HEK293 (cell line): ENCODE data around the gene NPW.

Experiments used
- CTCF ChIA-PET: fragments of 350-600 bp; formaldehyde crosslinking; extraction: SDS; loops from one replicate; lab custom pipeline; 2021; ENCODE audit warnings: antibody characterized with exemption; lab: Yijun Ruan, JAX
- POLR2A ChIA-PET: fragments of 300-600 bp; formaldehyde crosslinking; extraction: SDS; loops from one replicate; lab custom pipeline; 2020; ENCODE audit warnings: antibody characterized with exemption, inconsistent platforms; lab: Yijun Ruan, JAX
- H3K27ac ChIP-seq: fragments of 200-500 bp; sonication (Bioruptor generic); 2 replicates; pipeline ENCODE4 v1.5.1; 2014; ENCODE audit warnings: low read depth, low read length, control low read depth, inconsistent platforms; ENCODE audit errors: extremely low read depth
- H3K36me3 ChIP-seq, 2 experiments: fragments of 200-500 bp in 1 of 2; sonication (Bioruptor generic) in 1 of 2; 1 replicate in 1 of 2; 2 replicates in 1 of 2; pipeline ENCODE4 v1.5.1; 2014 to 2017; ENCODE audit warnings: inconsistent platforms in 2 of 2, low read length in 2 of 2; ENCODE audit not compliant: control insufficient read depth in 2 of 2, insufficient read depth in 1 of 2
- H3K4me1 ChIP-seq: fragments of 200-500 bp; sonication (Bioruptor generic); 2 replicates; pipeline ENCODE4 v1.5.1; 2014; ENCODE audit warnings: mild to moderate bottlenecking, low read length, inconsistent platforms; ENCODE audit not compliant: control insufficient read depth, insufficient read depth
- H3K4me3 ChIP-seq: 2 replicates; pipeline ENCODE4 v1.5.1; 2011; ENCODE audit warnings: low read depth, mild to moderate bottlenecking, control low read depth, low read length, moderate library complexity
- H3K9me3 ChIP-seq: fragments of 200-500 bp; sonication (Bioruptor generic); 2 replicates; pipeline ENCODE4 v1.5.1; 2014; ENCODE audit warnings: low read depth, low read length, inconsistent platforms; ENCODE audit not compliant: control insufficient read depth, insufficient read depth
- BCL11B ChIP-seq: fragments of 450-650 bp; formaldehyde crosslinking; IDR thresholded peaks from 2 replicates; pipeline ENCODE4 v1.5.1; 2016; ENCODE audit warnings: low read depth, missing biosample characterization, missing genetic modification characterization
- GLI4 ChIP-seq: fragments of 450-650 bp; formaldehyde crosslinking; IDR thresholded peaks from 2 replicates; pipeline ENCODE4 v1.5.1; 2016; ENCODE audit warnings: missing biosample characterization, missing genetic modification characterization
- GLIS1 ChIP-seq: fragments of 450-650 bp; formaldehyde crosslinking; IDR thresholded peaks from 2 replicates; pipeline ENCODE4 v1.5.1; 2016; ENCODE audit warnings: missing biosample characterization, missing genetic modification characterization
- KLF8 ChIP-seq: fragments of 450-650 bp; formaldehyde crosslinking; IDR thresholded peaks from 2 replicates; pipeline ENCODE4 v1.5.1; 2016; ENCODE audit warnings: missing biosample characterization, missing genetic modification characterization
- SCRT2 ChIP-seq: fragments of 450-650 bp; formaldehyde crosslinking; IDR thresholded peaks from 2 replicates; pipeline ENCODE4 v1.5.1; 2016; ENCODE audit warnings: missing biosample characterization, missing genetic modification characterization
- SP3 ChIP-seq: fragments of 450-650 bp; formaldehyde crosslinking; IDR thresholded peaks from 2 replicates; pipeline ENCODE4 v1.5.1; 2016; ENCODE audit warnings: missing biosample characterization, missing genetic modification characterization
- SP7 ChIP-seq: fragments of 450-650 bp; formaldehyde crosslinking; IDR thresholded peaks from 2 replicates; pipeline ENCODE4 v1.5.1; 2016; ENCODE audit warnings: missing biosample characterization, missing genetic modification characterization
- TCF7L2 ChIP-seq: IDR thresholded peaks from 2 replicates; pipeline ENCODE4 v1.6.1; 2011; ENCODE audit warnings: low read depth, mild to moderate bottlenecking, inconsistent platforms, low read length, moderate library complexity, borderline replicate concordance
- ZNF184 ChIP-seq: fragments of 450-650 bp; IDR thresholded peaks from 2 replicates; pipeline ENCODE4 v1.5.1; 2018; ENCODE audit warnings: missing biosample characterization, mild to moderate bottlenecking, missing genetic modification characterization
- ZNF350 ChIP-seq: fragments of 450-650 bp; formaldehyde crosslinking; IDR thresholded peaks from 2 replicates; pipeline ENCODE4 v1.5.0; 2017; ENCODE audit warnings: missing biosample characterization, mild to moderate bottlenecking, missing genetic modification characterization
- ZNF660 ChIP-seq: fragments of 450-650 bp; IDR thresholded peaks from 2 replicates; pipeline ENCODE4 v1.5.1; 2018; ENCODE audit warnings: missing biosample characterization, mild to moderate bottlenecking, missing genetic modification characterization
- ZNF830 ChIP-seq: fragments of 450-650 bp; IDR thresholded peaks from 2 replicates; pipeline ENCODE4 v1.5.0; 2018; ENCODE audit warnings: missing biosample characterization, missing genetic modification characterization, low read depth, mild to moderate bottlenecking, moderate library complexity
- TF ChIP-seq, protein P1 (sequence below): fragments of 450-650 bp; formaldehyde crosslinking; IDR thresholded peaks from 2 replicates; pipeline ENCODE4 v1.5.1; 2016; ENCODE audit warnings: missing biosample characterization, missing genetic modification characterization, borderline replicate concordance
- TF ChIP-seq, protein P2 (sequence below): fragments of 450-650 bp; formaldehyde crosslinking; IDR thresholded peaks from 2 replicates; pipeline ENCODE4 v1.5.1; 2017; ENCODE audit warnings: missing biosample characterization, missing genetic modification characterization
- TF ChIP-seq, protein P3 (sequence below): fragments of 450-650 bp; formaldehyde crosslinking; IDR thresholded peaks from 2 replicates; pipeline ENCODE4 v1.5.1; 2016; ENCODE audit warnings: missing biosample characterization, missing genetic modification characterization
- TF ChIP-seq, protein P4 (sequence below): sonication (generic); formaldehyde crosslinking; IDR thresholded peaks from 2 replicates; pipeline ENCODE4 v1.8.1; 2022; ENCODE audit warnings: mild to moderate bottlenecking, moderate library complexity, missing genetic modification reagents
- TF ChIP-seq, protein P5 (sequence below): fragments of 450-650 bp; formaldehyde crosslinking; IDR thresholded peaks from 2 replicates; pipeline ENCODE4 v1.5.0; 2017; ENCODE audit warnings: missing biosample characterization, missing genetic modification characterization, borderline replicate concordance
- TF ChIP-seq, protein P6 (sequence below): fragments of 450-650 bp; formaldehyde crosslinking; IDR thresholded peaks from 2 replicates; pipeline ENCODE4 v1.5.1; 2016; ENCODE audit warnings: missing biosample characterization, missing genetic modification characterization
- TF ChIP-seq, protein P7 (sequence below): fragments of 450-650 bp; IDR thresholded peaks from 2 replicates; pipeline ENCODE4 v1.5.1; 2018; ENCODE audit warnings: missing biosample characterization, missing genetic modification characterization

The NPW gene

DNA sequence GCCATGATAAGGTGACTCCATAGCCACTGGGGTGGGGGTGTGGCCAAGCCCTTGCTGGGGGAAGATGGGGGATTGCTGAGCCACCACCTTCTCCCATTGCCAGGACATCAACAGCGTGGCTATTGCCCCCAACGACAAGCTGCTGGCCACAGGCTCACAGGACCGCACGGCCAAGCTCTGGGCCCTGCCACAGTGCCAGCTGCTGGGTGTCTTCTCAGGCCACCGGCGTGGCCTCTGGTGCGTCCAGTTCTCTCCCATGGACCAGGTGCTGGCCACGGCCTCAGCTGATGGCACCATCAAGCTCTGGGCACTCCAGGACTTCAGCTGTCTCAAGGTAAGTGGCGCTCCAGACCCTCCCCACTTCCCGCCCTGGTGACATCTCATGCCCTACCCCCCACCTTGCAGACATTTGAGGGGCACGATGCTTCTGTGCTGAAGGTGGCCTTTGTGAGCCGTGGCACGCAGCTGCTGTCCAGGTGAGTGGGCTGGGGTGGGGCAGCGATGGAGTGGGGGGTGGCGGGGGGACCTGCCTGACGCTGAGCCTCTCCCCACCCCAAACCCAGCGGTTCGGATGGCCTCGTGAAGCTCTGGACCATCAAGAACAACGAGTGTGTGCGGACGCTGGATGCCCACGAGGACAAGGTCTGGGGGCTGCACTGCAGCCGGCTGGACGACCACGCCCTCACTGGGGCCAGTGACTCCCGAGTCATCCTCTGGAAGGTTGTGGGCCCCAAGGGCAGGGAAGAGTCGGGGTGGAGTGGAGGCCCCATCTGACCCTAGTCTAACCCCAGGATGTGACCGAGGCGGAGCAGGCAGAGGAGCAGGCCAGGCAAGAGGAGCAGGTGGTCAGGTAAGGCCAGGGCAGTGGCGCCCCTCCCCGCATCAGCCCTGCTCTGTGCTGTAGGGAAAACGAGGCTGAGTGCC, 42.4 kb upstream of the NPW start:
- H3K36me3 ChIP-seq: peaks cover 0 to 59% of the 10 kb centered on the region in 2 experiments; a peak in 1 of 3 replicates
- TF ChIP-seq, protein P1, sequence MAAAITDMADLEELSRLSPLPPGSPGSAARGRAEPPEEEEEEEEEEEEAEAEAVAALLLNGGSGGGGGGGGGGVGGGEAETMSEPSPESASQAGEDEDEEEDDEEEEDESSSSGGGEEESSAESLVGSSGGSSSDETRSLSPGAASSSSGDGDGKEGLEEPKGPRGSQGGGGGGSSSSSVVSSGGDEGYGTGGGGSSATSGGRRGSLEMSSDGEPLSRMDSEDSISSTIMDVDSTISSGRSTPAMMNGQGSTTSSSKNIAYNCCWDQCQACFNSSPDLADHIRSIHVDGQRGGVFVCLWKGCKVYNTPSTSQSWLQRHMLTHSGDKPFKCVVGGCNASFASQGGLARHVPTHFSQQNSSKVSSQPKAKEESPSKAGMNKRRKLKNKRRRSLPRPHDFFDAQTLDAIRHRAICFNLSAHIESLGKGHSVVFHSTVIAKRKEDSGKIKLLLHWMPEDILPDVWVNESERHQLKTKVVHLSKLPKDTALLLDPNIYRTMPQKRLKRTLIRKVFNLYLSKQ: no peak
- TF ChIP-seq BCL11B (tag by site-specific recombination) (no peak), ZNF184 (tag by site-specific recombination) (no peak), GLIS1 (tag by site-specific recombination) (no peak), ZNF350 (no peak), SP7 (no peak), SP3 (tag by site-specific recombination) (no peak), GLI4 (no peak), ZNF660 (tag by site-specific recombination) (no peak), ZNF830 (no peak), KLF8 (no peak)
- TF ChIP-seq, protein P2, sequence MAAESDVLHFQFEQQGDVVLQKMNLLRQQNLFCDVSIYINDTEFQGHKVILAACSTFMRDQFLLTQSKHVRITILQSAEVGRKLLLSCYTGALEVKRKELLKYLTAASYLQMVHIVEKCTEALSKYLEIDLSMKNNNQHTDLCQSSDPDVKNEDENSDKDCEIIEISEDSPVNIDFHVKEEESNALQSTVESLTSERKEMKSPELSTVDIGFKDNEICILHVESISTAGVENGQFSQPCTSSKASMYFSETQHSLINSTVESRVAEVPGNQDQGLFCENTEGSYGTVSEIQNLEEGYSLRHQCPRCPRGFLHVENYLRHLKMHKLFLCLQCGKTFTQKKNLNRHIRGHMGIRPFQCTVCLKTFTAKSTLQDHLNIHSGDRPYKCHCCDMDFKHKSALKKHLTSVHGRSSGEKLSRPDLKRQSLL (tag by site-specific recombination): no peak
- TF ChIP-seq, protein P3, sequence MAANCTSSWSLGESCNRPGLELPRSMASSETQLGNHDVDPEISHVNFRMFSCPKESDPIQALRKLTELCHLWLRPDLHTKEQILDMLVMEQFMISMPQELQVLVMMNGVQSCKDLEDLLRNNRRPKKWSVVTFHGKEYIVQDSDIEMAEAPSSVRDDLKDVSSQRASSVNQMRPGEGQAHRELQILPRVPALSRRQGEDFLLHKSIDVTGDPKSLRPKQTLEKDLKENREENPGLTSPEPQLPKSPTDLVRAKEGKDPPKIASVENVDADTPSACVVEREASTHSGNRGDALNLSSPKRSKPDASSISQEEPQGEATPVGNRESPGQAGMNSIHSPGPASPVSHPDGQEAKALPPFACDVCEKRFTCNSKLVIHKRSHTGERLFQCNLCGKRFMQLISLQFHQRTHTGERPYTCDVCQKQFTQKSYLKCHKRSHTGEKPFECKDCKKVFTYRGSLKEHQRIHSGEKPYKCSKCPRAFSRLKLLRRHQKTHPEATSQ: no peak
- TF ChIP-seq, protein P4, sequence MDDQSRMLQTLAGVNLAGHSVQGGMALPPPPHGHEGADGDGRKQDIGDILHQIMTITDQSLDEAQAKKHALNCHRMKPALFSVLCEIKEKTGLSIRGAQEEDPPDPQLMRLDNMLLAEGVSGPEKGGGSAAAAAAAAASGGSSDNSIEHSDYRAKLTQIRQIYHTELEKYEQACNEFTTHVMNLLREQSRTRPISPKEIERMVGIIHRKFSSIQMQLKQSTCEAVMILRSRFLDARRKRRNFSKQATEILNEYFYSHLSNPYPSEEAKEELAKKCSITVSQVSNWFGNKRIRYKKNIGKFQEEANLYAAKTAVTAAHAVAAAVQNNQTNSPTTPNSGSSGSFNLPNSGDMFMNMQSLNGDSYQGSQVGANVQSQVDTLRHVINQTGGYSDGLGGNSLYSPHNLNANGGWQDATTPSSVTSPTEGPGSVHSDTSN (CRISPR knock-in tag): no peak
- TF ChIP-seq, all 188 proteins: peak for 0
- no peaks in the 10 kb centered on the region for H3K4me1 ChIP-seq
- POLR2A ChIA-PET: interaction anchor here (0.6 to 10.1 kb wide), 4 partner anchors 12 to 1337 kb away, joined by 3 to 76 read pairs (median 4); partner anchors contain the start of genes RPS2 and TRAF7
- CTCF ChIA-PET: interaction anchor here (0.6 kb wide), 1 partner anchor 164 kb away, joined by 3 read pairs; no protein-coding TSS in a partner anchor
- no peak overlapping the region for H3K27ac ChIP-seq
- H3K9me3 ChIP-seq: no peaks in the 10 kb centered on the region
- no peak overlapping the region for H3K4me3 ChIP-seq

DNA sequence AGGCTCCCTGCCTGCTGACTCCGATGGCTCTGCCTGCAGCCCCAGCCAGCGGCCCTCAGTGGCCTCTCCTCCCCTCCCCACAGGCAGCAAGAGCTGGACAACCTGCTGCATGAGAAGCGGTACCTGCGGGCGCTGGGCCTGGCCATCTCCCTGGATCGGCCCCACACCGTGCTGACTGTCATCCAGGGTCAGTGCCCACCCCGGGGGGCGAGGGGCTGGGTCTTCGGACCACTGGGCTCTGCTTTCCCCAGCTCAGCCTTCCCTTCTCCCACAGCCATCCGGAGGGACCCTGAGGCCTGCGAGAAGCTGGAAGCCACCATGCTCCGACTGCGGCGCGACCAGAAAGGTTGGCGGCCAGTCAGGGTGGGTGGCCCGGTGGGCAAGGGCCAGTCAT, 41.7 kb upstream of the NPW start:
- no peak overlapping the region for H3K27ac ChIP-seq
- ChIA-PET POLR2A (interaction anchor here (0.6 to 10.1 kb wide), 3 partner anchors 13 to 1338 kb away, joined by 4 to 76 read pairs (median 4); partner anchors contain the start of gene RPS2), CTCF (no interaction called here)
- no peaks in the 10 kb centered on the region for H3K9me3 ChIP-seq
- peaks cover 0 to 59% of the 10 kb centered on the region in 2 experiments; a peak in 1 of 3 replicates for H3K36me3 ChIP-seq
- H3K4me1 ChIP-seq: peaks cover under 1% of the 10 kb centered on the region; the same call in 1 of the 2 replicates
- H3K4me3 ChIP-seq: no peak overlapping the region
- TF ChIP-seq SCRT2 (tag by site-specific recombination): no peak
- no peak for TF ChIP-seq TCF7L2
- TF ChIP-seq, protein P5, sequence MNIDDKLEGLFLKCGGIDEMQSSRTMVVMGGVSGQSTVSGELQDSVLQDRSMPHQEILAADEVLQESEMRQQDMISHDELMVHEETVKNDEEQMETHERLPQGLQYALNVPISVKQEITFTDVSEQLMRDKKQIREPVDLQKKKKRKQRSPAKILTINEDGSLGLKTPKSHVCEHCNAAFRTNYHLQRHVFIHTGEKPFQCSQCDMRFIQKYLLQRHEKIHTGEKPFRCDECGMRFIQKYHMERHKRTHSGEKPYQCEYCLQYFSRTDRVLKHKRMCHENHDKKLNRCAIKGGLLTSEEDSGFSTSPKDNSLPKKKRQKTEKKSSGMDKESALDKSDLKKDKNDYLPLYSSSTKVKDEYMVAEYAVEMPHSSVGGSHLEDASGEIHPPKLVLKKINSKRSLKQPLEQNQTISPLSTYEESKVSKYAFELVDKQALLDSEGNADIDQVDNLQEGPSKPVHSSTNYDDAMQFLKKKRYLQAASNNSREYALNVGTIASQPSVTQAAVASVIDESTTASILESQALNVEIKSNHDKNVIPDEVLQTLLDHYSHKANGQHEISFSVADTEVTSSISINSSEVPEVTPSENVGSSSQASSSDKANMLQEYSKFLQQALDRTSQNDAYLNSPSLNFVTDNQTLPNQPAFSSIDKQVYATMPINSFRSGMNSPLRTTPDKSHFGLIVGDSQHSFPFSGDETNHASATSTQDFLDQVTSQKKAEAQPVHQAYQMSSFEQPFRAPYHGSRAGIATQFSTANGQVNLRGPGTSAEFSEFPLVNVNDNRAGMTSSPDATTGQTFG (tag by site-specific recombination): no peak
- TF ChIP-seq, protein P2 (tag by site-specific recombination): no peak
- TF ChIP-seq, protein P6, sequence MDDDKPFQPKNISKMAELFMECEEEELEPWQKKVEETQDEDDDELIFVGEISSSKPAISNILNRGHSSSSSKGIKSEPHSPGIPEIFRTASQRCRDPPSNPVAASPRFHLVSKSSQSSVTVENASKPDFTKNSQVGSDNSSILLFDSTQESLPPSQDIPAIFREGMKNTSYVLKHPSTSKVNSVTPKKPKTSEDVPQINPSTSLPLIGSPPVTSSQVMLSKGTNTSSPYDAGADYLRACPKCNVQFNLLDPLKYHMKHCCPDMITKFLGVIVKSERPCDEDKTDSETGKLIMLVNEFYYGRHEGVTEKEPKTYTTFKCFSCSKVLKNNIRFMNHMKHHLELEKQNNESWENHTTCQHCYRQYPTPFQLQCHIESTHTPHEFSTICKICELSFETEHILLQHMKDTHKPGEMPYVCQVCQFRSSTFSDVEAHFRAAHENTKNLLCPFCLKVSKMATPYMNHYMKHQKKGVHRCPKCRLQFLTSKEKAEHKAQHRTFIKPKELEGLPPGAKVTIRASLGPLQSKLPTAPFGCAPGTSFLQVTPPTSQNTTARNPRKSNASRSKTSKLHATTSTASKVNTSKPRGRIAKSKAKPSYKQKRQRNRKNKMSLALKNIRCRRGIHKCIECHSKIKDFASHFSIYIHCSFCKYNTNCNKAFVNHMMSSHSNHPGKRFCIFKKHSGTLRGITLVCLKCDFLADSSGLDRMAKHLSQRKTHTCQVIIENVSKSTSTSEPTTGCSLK (tag by site-specific recombination): no peak
- TF ChIP-seq, protein P7, sequence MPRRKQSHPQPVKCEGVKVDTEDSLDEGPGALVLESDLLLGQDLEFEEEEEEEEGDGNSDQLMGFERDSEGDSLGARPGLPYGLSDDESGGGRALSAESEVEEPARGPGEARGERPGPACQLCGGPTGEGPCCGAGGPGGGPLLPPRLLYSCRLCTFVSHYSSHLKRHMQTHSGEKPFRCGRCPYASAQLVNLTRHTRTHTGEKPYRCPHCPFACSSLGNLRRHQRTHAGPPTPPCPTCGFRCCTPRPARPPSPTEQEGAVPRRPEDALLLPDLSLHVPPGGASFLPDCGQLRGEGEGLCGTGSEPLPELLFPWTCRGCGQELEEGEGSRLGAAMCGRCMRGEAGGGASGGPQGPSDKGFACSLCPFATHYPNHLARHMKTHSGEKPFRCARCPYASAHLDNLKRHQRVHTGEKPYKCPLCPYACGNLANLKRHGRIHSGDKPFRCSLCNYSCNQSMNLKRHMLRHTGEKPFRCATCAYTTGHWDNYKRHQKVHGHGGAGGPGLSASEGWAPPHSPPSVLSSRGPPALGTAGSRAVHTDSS (tag by site-specific recombination): no peak
- no peak for TF ChIP-seq ZNF660 (tag by site-specific recombination)
